K562 (cell line): ENCODE data around the gene KHSRP. TPM values are rescaled to one million over a fixed set of nuclear protein-coding genes. Genes with fewer than 3 reads are reported as not detected.

Experiments
- ARID3A ChIP-seq: IDR thresholded peaks from 2 replicates; pipeline ENCODE4 v1.6.1; 2012; ENCODE audit warnings: low read depth, low read length, improper control_type of control experiment, borderline replicate concordance
- COPS2 ChIP-seq: fragments of 450-650 bp; conservative IDR thresholded peaks from 2 replicates; pipeline ENCODE4 v1.6.1; 2016; ENCODE audit warnings: mild to moderate bottlenecking, moderate library complexity
- E2F6 ChIP-seq, 2 experiments: IDR thresholded peaks; 2 replicates each; pipeline ENCODE4 v1.6.1; 2011; ENCODE audit warnings: borderline replicate concordance in 1 of 2, control low read depth in 1 of 2, low read depth in 1 of 2, low read length in 1 of 2, mild to moderate bottlenecking in 1 of 2, mixed read lengths in 1 of 2, moderate library complexity in 1 of 2; ENCODE audit not compliant: insufficient read depth in 1 of 2, insufficient read length in 1 of 2, poor library complexity in 1 of 2, severe bottlenecking in 1 of 2; ENCODE audit errors: extremely low read depth in 1 of 2
- ELF1 ChIP-seq: fragments of 200-800 bp; sonication (Bioruptor generic); IDR thresholded peaks from 2 replicates; pipeline ENCODE4 v1.6.1; 2016; ENCODE audit warnings: missing genetic modification characterization, missing compliant biosample characterization
- ELF2 ChIP-seq: fragments of 250-450 bp; sonication (Bioruptor Pico); IDR thresholded peaks from 2 replicates; pipeline ENCODE4 v1.5.0; 2021; ENCODE audit warnings: mild to moderate bottlenecking
- EP400 ChIP-seq: fragments of 450-650 bp; IDR thresholded peaks from 2 replicates; pipeline ENCODE4 v1.6.1; 2017; ENCODE audit warnings: antibody characterized with exemption, mild to moderate bottlenecking, moderate library complexity
- ILF3 ChIP-seq: fragments of 450-650 bp; IDR thresholded peaks from 2 replicates; pipeline ENCODE4 v1.6.1; 2018; ENCODE audit warnings: antibody characterized with exemption, mild to moderate bottlenecking, moderate library complexity, borderline replicate concordance
- MEF2D ChIP-seq: conservative IDR thresholded peaks from 2 replicates; pipeline ENCODE4 v1.6.1; 2016; ENCODE audit warnings: low read depth, missing genetic modification characterization, missing compliant biosample characterization
- NCOR1 ChIP-seq: fragments of 450-650 bp; IDR thresholded peaks from 2 replicates; pipeline ENCODE4 v1.6.1; 2016; ENCODE audit warnings: mild to moderate bottlenecking, moderate library complexity
- NFE2L1 ChIP-seq: fragments of 450-650 bp; IDR thresholded peaks from 2 replicates; pipeline ENCODE4 v1.6.1; 2016; ENCODE audit warnings: missing genetic modification characterization, low read depth, mild to moderate bottlenecking, missing compliant biosample characterization, moderate library complexity, borderline replicate concordance
- POLR2A ChIP-seq: fragments of 450-650 bp; conservative IDR thresholded peaks from 2 replicates; pipeline ENCODE4 v1.6.1; 2016
- RBM14 ChIP-seq: fragments of 200-400 bp; formaldehyde crosslinking; IDR thresholded peaks from 2 replicates; pipeline ENCODE4 v1.6.1; 2018; ENCODE audit warnings: low read depth, mild to moderate bottlenecking, low read length, moderate library complexity, borderline replicate concordance; ENCODE audit not compliant: insufficient read depth
- RNF219 ChIP-seq: fragments of 250-450 bp; sonication (Bioruptor Pico); IDR thresholded peaks from 2 replicates; pipeline ENCODE4 v1.5.0; 2022; ENCODE audit warnings: mild to moderate bottlenecking
- SMAD2 ChIP-seq: fragments of 150-350 bp; IDR thresholded peaks from 2 replicates; pipeline ENCODE4 v1.6.1; 2014; ENCODE audit warnings: low read depth, mild to moderate bottlenecking, low read length
- SMARCC2 ChIP-seq: fragments of 450-650 bp; IDR thresholded peaks from 2 replicates; pipeline ENCODE4 v1.6.1; 2017; ENCODE audit warnings: antibody characterized with exemption, moderate library complexity, mild to moderate bottlenecking, low read depth
- SRF ChIP-seq, 2 experiments: fragments of 250-450, 450-650 bp in 1 of 2; sonication (Bioruptor Pico) in 1 of 2; sonication (generic) in 1 of 2; formaldehyde crosslinking; IDR thresholded peaks; 2 replicates each; pipeline versions ENCODE4 v1.5.0 to v1.5.1; 2020 to 2022; ENCODE audit warnings: mild to moderate bottlenecking in 1 of 2, missing genetic modification reagents in 1 of 2
- THAP7 ChIP-seq: fragments of 250-450 bp; sonication (Bioruptor Pico); IDR thresholded peaks from 2 replicates; pipeline ENCODE4 v1.5.0; 2021
- YBX1 ChIP-seq: fragments of 450-650 bp; IDR thresholded peaks from 2 replicates; pipeline ENCODE4 v1.7.1; 2016; ENCODE audit warnings: mild to moderate bottlenecking
- ZFPM2 ChIP-seq: fragments of 250-450 bp; sonication (Bioruptor Pico); IDR thresholded peaks from 2 replicates; pipeline ENCODE4 v1.5.1; 2022; ENCODE audit warnings: mild to moderate bottlenecking
- ZKSCAN3 ChIP-seq: fragments of 250-450 bp; sonication (Bioruptor Pico); IDR thresholded peaks from 2 replicates; pipeline ENCODE4 v1.4.0; 2020
- polyA plus RNA-seq, 8 experiments: library from polyadenylated mRNA; depleted of rRNA in 4 of 8; stranded (reverse) in 5 of 8; unstranded in 3 of 8; fragments of >200 nt; fragmentation: Nextera tagmentation in 2 of 8; fragmentation: Illumina TruSeq in 1 of 8; extraction: Ambion mirVana in 2 of 8; extraction: Trizol in 1 of 8; gene quantifications; 2 replicates each; pipeline versions ENCODE4 v1.2.1 to v1.2.3, GENCODE V29; 2011 to 2014; ENCODE audit warnings: inconsistent platforms in 1 of 8, missing spikeins in 1 of 8
- total RNA-seq, 7 experiments: library from RNA; depleted of rRNA in 6 of 7; stranded (reverse); fragments of >200 nt in 6 of 7; fragmentation: Illumina TruSeq in 2 of 7; extraction: Trizol in 2 of 7; gene quantifications; 2 replicates each; pipeline versions ENCODE4 v1.2.1 to v1.2.3, GENCODE V29; 2011 to 2021; ENCODE audit warnings: low replicate concordance in 1 of 7

KHSRP gene
- total and polyA plus RNA-seq, 9 of the 15 experiments (the other 6 are each of a cell fraction or from before 2014, with no cell fraction given) = 4.2 to 564 (median 139) TPM

GRCh38 chr19:6373096-6373812 lies 51.4 kb downstream of the KHSRP start (continued):
- TF ChIP-seq RBM14 = no peak
- no peak for TF ChIP-seq ELF2 (CRISPR knock-in tag)
- TF ChIP-seq NCOR1 = no peak
- TF ChIP-seq ILF3 = no peak
- peak in 1 of 2 experiments; percentile 36 for TF ChIP-seq E2F6 (IDR thresholded peaks at IDR 0.05; ENCODE audit: borderline replicate concordance in 1 of 2, extremely low read depth in 1 of 2, insufficient read depth in 1 of 2, insufficient read length in 1 of 2, low read depth in 1 of 2, low read length in 1 of 2, poor library complexity in 1 of 2, severe bottlenecking in 1 of 2)
- no peak for TF ChIP-seq RNF219 (CRISPR knock-in tag)
- no peak for TF ChIP-seq YBX1
- 0 out of 4 replicates have a peak, but pooled peaks of 1 of the 2 experiments have one; percentile 14 for TF ChIP-seq SRF (CRISPR knock-in tag; IDR thresholded peaks at IDR 0.05)
- no peak; the same call in 1 of the 2 replicates for TF ChIP-seq POLR2A
- TF ChIP-seq NFE2L1 (tag) = no peak
- TF ChIP-seq ELF1 (tag) = no peak
- no peak for TF ChIP-seq SMAD2
- no peak for TF ChIP-seq COPS2
- no peak for TF ChIP-seq ARID3A
- TF ChIP-seq EP400 = no peak; the same call in 1 of the 2 replicates
- no peak for TF ChIP-seq THAP7
- TF ChIP-seq MEF2D (tag) = no peak
- no peak for TF ChIP-seq ZKSCAN3
- no peak for TF ChIP-seq ZFPM2 (CRISPR knock-in tag)
- no peak for TF ChIP-seq SMARCC2
